GM13976 (cell line): Measurements from ENCODE around the gene SPAG9.

Experiments used
- DNase-seq: peaks from one replicate; pipeline ENCODE4 v3.0.0; 2012; ENCODE audit warnings: low spot score
- in situ Hi-C: fragments of 300-500 bp; cut with MboI; formaldehyde crosslinking; loops from one replicate; pipeline ENCODE4 v1.12.0; 2022; ENCODE audit warnings: low sequenced_read_pairs, mixed read lengths, inconsistent platforms; ENCODE audit not compliant: unreplicated experiment
- TF ChIP-seq, protein P1 (sequence below): IDR thresholded peaks from 2 replicates; pipeline ENCODE4 v1.5.1; 2012; ENCODE audit warnings: borderline replicate concordance, mild to moderate bottlenecking; ENCODE audit not compliant: insufficient read depth; ENCODE audit errors: extremely low read depth, missing control alignments, control extremely low read depth

The SPAG9 gene

DNA sequence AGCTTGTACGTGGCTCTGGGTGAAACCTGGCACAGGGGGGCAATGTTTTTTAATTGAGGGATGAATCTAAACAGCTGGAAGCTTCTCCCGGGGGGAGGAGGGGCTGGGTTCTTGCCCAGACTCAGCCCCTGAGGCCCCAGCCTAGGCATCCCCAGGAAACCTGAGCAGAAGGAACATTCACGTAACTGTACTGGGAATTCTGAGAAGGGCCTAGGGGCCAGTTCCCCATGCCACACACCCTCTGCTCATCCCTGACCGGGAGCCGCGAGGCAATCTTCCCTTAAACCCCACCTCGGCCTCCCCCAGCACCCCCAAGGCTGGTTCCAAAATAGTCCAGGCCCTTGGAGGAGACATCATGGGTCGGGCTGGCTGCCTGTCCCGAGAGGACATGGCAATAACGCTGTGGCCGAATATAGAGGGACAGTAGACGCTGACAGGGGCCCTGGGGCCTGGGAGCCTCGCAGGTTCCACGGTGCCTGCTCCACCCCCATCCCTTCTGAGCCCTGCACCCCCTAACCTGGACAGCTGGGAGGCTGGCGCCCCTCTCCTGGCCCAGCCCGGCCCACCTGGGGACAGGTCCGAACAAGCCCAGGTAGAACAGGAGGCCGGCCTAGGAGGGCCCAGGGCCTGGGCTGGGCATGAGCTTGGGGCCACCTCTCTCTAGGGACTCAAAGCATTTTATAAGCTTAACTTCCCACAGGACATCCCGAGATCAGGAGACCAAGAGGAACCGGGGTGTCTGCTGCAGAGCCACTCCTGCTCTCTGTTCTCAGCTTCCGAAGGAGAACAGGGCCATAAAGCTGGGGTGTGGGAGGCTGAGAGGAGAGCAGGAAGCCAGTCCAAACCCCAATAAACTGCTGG lies 171.3 kb downstream of the SPAG9 start:
- in situ Hi-C loops, result no loop called here
- TF ChIP-seq, protein P1, sequence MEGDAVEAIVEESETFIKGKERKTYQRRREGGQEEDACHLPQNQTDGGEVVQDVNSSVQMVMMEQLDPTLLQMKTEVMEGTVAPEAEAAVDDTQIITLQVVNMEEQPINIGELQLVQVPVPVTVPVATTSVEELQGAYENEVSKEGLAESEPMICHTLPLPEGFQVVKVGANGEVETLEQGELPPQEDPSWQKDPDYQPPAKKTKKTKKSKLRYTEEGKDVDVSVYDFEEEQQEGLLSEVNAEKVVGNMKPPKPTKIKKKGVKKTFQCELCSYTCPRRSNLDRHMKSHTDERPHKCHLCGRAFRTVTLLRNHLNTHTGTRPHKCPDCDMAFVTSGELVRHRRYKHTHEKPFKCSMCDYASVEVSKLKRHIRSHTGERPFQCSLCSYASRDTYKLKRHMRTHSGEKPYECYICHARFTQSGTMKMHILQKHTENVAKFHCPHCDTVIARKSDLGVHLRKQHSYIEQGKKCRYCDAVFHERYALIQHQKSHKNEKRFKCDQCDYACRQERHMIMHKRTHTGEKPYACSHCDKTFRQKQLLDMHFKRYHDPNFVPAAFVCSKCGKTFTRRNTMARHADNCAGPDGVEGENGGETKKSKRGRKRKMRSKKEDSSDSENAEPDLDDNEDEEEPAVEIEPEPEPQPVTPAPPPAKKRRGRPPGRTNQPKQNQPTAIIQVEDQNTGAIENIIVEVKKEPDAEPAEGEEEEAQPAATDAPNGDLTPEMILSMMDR, result no peak
- DNase-seq, result no peak

DNA sequence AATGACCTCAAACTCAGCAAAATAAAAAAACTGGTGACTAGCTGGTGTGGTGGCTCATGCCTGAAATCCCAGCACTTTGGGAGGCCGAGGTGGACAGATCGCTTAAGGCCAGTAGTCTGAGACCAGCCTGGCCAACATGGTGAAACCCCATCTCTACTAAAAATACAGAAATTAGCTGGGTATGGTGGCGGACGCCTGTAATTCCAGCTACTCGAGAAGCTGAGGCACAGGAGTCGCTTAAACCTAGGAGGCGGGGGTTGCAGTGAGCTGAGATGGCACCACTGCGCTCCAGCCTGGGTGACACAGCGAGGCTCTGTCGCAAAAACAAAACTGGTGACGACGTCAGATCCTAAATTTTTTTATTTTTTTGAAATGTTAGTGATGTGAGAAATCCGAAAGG lies 172.0 kb downstream of the SPAG9 start:
- TF ChIP-seq, protein P1, result no peak
- no peak for DNase-seq
- in situ Hi-C loops, result no loop called here

DNA sequence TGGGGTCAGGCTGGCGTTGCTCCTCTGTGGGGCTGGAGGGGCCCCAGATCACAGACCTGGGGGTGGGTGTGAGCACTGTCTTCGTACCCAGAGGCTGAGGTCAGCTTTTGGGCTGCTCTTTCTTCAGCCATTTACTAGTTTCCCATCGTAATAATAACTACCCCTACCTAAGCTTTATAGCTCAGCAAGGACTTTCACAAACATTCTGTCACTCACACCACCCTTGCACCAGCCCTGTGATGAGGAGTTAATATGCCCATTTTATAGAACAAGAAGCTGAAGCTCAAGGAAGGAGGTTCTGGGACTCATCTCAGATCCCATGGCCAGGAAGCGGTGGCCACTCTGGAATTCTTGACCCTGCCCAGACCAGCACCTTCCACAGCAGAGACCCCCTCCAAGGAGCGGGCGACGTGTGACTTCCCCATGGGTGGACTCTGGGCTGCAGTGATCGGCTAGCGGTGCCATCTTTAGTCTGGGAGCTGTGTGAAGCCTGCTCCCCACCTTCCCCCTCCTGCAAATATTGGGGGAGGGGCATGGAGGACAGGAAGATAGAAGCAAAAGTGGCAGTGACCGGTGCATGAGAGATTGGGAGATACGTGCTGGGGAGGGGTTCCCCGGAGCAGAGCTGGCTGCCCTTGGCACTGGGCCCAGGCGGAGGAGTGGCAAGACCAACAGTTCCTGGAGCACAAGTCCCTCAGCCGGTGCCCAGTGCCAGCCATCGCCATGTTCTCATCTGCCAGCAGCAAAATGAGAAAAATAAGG lies 172.7 kb downstream of the SPAG9 start:
- TF ChIP-seq, protein P1, result no peak
- in situ Hi-C loops, result no loop called here
- DNase-seq, result no peak

DNA sequence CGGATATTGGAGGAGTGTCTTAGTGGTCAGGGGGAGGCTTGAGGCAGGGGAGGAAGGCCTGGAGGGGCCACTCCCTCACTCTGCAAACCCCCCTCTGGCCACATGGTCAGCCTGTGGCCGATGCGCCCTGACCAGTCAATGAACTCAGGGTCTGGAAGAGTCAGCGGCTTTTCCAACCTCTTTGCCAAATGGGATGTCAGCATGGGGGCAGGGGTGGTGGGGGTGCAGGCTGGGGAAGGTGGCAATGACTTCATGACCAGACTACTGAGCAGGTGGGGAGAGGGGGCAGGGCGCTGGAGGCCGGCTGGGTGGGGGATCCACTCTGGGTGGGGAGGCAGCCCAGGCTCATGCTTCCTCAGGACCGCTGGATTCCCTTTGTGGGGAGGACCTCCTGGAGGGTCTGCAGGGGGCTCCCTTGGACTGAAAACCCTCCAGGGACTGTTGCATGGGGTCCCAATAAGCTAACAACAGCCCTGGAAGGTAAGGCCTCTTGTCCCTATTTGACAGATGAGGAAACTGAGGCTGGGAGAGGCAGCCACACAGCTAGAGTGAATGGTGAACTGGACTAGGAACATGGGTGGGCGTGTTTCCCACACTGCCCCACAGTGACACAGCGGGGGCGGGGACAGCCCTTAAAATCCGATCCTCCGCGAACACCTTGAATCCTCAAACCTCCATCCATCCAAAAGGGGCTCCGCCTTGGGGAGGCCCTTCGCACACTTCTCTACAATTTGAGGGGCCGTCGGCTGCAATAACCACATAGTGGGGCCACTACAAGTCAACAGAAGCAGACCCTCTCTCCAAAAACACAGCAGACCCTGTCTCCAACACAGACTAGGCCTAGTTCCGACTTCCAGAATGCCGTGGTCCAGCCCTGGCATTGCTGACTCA lies 173.5 kb downstream of the SPAG9 start:
- no peak for DNase-seq
- TF ChIP-seq, protein P1, result no peak
- in situ Hi-C loops, result no loop called here

DNA sequence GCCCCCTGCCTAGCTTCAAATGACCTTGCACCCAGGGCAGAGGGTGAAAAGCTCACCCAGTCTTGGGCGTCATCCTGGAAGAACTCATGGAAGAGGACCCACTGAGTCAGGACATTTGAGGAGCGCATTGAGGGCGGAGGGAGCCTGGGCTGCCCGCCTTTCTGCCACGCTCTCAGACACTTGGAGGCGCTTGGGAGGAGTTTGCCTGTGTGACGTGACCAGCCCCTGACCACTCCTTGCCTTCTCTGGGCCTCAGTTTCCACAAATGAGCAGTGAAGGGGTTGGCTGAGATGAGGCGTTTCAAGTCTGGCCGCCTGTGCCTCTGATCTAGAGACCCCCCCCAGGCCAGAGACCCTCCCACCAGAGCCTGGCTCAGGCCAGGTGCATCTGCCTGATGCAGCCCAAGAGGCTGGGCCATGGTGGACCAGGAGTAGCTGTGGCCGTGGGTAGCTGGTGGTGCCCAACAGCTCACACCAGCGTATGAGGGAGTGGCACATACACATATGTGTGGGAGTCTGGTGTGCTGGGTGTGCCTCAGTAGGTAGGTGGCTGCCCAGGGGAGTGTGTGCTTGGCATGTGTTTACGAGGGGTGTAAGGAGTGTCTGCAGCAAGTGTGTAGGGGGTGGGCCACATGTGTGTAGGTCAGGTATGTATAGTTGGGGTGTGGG lies 174.3 kb downstream of the SPAG9 start:
- TF ChIP-seq, protein P1, result no peak
- in situ Hi-C loops, result no loop called here
- no peak for DNase-seq
